Umbilical cord (tissue), 2 donors: ENCODE data around the gene PDCD11. TPM values are rescaled to one million over a fixed set of nuclear protein-coding genes. Genes with fewer than 3 reads are reported as not detected.

Source experiments
- DNase-seq: peaks from one replicate; pipeline ENCODE4 v3.0.0-alpha.2; 2015; ENCODE audit warnings: low spot score
- total RNA-seq: library from RNA; depleted of rRNA; stranded (reverse); fragments of >200 nt; gene quantifications from one replicate; pipeline ENCODE4 v1.2.3, GENCODE V29; 2014; ENCODE audit warnings: low replicate concordance; ENCODE audit not compliant: insufficient read depth

The PDCD11 gene
- total RNA-seq, 1 donor from 2014 or later, result 99.9 TPM

GRCh38 chr10:103451091-103451813 lies 54.8 kb downstream of the PDCD11 start:
- DNase-seq, result peak; percentile 76

- peak; percentile 91 for DNase-seq
Observed at GRCh38 chr10:103451831-103452505, 55.5 kb downstream of the PDCD11 start, which contains the start of gene CALHM2. CALHM2 (minus strand) TSS chr10:103452370; CDS start chr10:103449941, 2,429 bp downstream.

GRCh38 chr10:103452506-103453230 lies 56.2 kb downstream of the PDCD11 start:
- DNase-seq, result peak; percentile 19

GRCh38 chr10:103454026-103454425 lies 57.6 kb downstream of the PDCD11 start:
- DNase-seq, result no peak

- no peak for DNase-seq
Observed at GRCh38 chr10:103455235-103455634, 58.8 kb downstream of the PDCD11 start.

GRCh38 chr10:103456074-103456660 lies 59.7 kb downstream of the PDCD11 start:
- DNase-seq, result no peak

- no peak for DNase-seq
Observed at GRCh38 chr10:103457176-103457712, 60.8 kb downstream of the PDCD11 start.

GRCh38 chr10:103457896-103458583 lies 61.6 kb downstream of the PDCD11 start:
- DNase-seq, result no peak

- no peak for DNase-seq
Observed at GRCh38 chr10:103458720-103459119, 62.3 kb downstream of the PDCD11 start, which contains the start of gene CALHM1. CALHM1 (minus strand) TSS chr10:103458900; CDS start chr10:103458751, 149 bp downstream.

- DNase-seq, result no peak
Observed at GRCh38 chr10:103459615-103460014, 63.2 kb downstream of the PDCD11 start.

- no peak for DNase-seq
Observed at GRCh38 chr10:103463499-103463898, 67.1 kb downstream of the PDCD11 start.

GRCh38 chr10:103465411-103466179 lies 69.2 kb downstream of the PDCD11 start:
- no peak for DNase-seq

GRCh38 chr10:103466734-103467133 lies 70.3 kb downstream of the PDCD11 start:
- DNase-seq, result no peak

GRCh38 chr10:103467406-103467805 lies 71.0 kb downstream of the PDCD11 start:
- DNase-seq, result no peak

- DNase-seq, result no peak
Observed at GRCh38 chr10:103469201-103469600, 72.8 kb downstream of the PDCD11 start.

GRCh38 chr10:103470761-103471653 lies 74.6 kb downstream of the PDCD11 start:
- DNase-seq, result peak; percentile 79

- no peak for DNase-seq
Observed at GRCh38 chr10:103472005-103472404, 75.6 kb downstream of the PDCD11 start.

- no peak for DNase-seq
Observed at GRCh38 chr10:103473261-103473671, 76.8 kb downstream of the PDCD11 start.

- DNase-seq, result no peak
Observed at GRCh38 chr10:103474077-103474476, 77.7 kb downstream of the PDCD11 start.
